Measurements from ENCODE around the gene STRIP1.

STRIP1 gene, protein sequence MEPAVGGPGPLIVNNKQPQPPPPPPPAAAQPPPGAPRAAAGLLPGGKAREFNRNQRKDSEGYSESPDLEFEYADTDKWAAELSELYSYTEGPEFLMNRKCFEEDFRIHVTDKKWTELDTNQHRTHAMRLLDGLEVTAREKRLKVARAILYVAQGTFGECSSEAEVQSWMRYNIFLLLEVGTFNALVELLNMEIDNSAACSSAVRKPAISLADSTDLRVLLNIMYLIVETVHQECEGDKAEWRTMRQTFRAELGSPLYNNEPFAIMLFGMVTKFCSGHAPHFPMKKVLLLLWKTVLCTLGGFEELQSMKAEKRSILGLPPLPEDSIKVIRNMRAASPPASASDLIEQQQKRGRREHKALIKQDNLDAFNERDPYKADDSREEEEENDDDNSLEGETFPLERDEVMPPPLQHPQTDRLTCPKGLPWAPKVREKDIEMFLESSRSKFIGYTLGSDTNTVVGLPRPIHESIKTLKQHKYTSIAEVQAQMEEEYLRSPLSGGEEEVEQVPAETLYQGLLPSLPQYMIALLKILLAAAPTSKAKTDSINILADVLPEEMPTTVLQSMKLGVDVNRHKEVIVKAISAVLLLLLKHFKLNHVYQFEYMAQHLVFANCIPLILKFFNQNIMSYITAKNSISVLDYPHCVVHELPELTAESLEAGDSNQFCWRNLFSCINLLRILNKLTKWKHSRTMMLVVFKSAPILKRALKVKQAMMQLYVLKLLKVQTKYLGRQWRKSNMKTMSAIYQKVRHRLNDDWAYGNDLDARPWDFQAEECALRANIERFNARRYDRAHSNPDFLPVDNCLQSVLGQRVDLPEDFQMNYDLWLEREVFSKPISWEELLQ

DNA sequence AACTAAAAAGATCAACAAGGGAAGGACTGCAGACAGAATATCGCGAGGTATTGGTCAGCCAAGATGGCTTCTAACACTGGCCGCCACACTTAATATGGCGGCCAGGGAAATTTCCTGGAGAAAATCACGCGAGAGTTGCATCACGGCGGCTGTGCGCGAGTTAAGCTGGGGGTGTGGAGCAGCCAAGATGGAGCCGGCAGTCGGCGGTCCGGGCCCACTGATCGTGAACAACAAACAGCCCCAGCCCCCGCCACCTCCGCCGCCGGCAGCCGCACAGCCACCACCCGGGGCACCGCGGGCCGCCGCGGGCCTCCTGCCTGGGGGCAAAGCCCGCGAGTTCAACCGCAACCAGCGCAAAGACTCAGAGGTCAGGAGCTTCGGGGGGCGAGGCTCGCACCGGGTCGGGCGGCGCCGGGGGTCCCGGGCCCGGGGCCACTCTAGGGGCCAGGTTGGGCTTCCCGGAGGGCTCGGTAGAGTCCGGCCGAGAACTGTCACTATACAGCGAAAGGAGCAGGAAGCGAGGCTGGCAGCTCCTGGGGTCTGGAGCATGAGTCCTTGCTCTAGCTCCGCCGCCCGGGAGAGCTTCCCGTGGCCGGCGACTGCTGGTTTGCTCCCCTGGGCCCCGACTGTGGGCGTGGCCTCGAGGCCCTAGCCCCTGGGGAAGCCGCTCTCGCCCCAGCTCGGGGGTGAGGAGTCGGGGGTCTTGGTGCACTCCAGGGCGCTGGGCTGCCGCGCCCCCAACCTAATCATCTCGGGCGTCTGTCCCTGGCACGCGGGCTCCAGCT lies at the start of gene STRIP1:
TSS of gene STRIP1 (plus strand) at position 174 of the 785 bp plus-strand sequence. CDS start at position 188, 14 bp downstream.
- DNase-seq: peak; percentile 97

DNA sequence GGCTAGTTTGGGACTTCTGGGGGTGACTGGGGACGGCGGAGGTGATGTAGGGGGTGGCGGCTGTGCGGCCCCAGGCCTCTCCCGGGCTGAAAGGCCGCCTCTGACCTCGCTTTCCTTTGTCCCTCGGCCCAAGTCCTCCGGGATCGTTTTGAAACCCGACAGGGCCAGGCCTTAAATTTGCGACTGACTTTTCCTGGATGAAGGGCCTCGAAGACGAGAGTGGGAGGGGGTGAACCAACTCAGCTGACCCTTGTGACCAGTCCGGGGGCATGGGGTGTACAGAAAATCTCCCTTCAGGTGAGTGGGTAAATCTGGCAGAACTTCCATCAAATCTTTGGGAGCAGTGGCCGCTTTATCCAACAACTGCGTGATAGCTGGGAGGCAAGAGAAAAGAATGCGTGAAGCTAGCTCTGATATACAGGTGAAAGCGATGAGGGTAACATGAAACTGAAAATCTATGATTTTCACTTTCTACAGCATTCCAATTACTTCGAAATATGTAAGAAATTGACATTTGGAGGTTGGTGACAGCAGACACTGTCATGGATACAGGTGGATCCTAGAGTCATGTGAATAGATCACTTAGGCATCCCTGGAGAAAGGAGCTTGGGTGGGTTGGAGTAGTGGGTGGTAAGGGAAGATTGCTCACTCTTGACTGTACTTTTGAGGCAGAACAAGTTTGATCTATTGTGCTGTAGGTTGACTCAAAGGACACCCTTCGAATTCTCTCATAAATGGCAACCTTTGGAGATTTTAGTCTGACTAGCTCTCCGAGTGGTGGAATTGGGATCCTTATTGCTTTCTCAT lies 49.0 kb upstream of the STRIP1 start:
- DNase-seq: no peak

DNA sequence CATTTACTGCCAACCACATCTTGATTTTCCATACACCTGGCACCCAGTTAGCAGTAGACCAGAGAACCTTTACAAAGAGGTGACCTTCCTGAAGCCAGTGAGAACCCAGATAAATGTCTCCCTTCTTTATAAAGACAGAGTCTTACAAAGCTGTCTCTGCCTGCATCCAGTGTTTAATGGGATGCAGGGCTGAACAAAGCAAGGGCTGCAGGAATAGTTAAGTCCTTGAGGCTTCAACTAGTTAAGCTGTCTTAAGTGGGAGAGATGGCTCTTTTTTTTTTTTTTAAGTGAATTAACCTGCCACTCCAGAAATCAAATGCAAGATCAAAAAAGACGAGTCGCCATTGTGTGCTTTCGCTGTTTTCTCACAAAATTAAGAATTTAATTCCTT lies 48.4 kb upstream of the STRIP1 start:
- no peak for DNase-seq

DNA sequence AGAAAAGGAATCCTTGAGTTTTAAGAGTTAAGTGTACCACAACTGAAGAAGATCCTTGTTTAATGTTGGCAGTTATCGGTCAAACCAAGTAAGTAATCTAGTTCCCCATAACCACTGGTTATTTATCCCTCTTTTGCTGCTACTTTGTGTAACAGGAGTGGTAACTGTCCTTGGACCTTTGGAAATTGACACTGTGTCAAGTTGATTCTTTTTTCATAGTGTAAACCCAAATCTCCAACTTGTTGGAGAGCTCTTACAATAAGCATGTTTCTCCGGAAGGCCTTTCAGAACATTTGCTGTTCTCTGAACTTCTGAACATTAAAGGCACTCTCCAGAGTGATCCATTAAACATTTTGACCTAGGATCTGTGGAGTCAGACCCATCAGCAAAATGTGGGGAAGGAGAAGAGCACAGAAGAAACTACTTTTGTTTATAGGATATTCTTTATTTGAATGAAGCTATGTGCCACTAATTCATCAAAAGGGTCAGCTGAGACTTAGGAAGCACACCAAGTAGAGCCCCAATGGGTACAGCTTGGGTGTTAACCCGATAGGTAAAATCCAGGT lies 46.0 kb upstream of the STRIP1 start:
- no peak for DNase-seq

DNA sequence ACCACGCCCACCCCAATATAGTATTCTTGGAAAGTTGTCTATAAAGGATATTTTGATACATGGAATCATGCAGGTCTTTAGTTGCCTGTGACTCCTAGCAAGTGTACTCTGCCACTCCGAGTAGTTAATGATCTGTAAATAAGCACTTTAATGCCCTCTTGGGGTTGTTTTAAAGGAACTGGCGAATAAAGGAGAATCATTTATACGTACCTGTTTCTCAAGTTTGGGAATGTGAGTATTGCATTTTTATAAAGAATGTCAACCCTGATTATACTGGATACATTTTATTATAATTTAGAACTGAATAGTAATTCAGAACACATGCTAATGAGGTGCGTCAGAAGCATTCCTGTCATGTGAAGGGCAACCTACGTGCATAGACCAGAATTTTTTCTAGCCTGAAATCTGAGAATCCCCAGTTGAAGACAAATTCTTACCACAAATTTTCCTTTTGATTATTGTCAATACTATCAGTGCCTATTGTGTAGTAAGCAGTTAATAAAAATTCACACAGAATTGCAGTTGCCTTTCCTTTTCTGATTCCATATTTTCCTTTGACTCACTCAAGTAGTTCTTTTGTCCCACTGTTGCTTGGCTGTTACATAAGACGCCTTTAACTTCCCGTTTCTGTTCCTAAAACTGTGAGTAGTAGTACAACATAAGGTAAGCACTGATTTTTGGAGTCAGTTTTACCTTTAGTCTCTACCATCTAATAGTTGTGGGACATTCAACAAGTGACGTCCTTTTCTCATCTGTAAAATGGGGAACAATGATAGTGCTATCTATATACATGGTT lies 44.7 kb upstream of the STRIP1 start:
- DNase-seq: no peak

DNA sequence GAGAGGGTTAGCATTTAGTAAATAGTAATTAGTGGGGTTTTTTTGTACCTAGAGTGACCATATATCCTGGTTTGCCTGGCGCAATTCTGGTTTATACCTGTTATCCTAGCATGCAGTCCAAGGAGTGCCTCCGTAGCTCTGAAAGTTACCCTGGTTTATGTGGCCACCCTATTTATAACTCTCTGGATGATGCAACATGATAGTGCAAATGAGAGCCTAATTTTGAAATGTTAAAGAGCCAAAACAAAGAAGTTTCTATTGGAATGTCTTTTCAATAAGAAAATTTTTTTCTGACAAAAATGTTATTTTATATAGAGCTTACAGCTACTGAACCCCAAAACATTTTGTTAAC lies 44.1 kb upstream of the STRIP1 start:
- DNase-seq: no peak

DNA sequence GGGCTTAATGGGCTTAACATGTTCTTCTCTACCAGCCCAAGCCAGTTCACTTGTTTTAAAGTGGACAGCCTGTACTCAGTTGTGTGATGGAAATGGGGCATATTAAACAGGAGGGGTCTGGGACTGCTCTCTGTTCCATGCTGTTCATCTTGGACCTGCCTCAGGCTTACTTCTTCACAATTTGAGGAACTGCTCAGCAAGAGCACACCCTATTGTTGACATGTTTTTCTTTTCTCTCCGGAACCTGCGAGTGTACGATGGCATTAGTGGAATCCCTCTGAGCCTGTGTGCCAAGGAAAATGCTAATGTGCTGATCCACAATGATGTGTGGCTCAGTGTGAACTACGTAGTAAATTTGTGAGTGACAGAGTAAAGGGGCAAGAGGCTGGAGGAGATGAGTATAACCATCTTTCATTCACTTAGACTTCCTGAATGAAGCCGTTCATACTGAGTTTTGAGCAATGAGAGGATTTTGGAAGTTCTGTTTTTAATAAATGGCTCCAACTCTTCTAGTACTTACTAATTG lies 43.0 kb upstream of the STRIP1 start:
- DNase-seq: no peak

DNA sequence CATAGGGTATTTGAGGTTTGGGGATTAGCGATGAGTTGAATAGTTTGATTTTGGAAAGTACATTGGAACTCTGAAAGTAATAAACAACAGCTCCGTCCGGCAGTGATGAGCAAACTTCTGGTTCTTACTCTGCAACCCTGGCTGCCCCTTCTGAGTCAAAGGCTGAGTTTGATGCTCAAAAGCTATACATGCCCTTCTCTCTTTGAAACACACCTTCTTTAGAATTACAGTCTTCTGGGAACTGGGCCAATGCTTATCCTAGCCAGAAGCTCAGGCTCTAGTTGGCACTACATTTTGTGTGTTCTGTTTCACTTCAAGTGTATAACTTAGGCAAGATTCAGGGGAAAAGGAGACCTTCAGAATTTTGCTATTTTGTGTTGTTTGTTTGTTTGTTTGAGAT lies 40.5 kb upstream of the STRIP1 start:
- DNase-seq: no peak

DNA sequence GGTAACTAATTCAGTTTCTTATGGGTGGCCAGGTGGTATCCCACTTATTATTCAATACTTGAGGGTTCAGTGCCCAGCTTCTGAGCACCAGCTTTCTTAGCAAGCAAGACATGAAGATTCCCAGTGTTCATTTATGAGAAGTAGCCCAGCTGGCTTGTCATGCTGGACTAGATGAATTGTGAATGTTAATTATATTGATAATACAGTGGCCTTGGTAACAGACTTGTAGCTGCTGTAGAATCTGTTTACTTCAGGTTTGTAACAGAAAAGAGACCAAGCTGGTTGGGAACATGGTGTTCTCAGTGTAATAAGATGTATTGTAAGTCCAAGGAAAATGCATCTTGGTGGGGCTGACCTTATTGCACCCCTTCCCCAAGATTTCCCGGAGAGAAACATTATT lies 39.8 kb upstream of the STRIP1 start:
- no peak for DNase-seq

DNA sequence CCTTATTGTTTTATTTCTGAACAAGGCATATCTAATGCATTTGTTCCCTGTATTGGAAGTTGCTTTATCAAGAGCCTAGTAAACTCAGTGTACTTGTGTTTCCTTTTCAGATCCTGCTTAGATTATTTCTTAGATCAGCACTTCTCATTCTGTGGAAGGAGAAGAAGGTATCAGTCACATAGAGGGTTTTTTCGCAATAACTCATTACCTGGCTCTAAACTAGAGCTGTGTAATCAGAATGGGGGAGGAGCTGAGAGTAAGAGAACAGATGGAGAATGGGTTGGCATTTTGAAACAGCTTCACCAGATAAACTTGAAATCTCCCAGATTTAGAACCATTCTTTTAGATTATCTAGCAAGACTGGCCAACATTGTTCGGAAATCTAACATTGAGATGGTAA lies 38.9 kb upstream of the STRIP1 start:
- no peak for DNase-seq

DNA sequence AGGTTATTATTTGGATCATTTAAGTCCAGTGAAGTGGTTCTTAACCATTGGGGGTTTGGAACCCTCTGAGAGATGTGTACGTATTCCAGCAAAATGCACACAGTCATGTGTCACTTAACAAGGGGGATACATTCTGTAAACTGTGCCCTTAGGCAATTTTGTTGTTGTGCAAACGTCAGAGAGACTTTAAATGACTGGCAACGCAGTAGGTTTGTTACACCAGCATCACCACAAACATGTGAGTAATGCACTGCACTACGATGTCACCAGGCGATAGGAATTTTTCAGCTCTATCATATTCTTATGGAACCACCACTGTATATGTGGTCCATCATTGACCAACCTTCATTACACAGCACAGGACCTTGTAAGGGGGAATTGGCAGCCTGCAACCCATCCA lies 37.9 kb upstream of the STRIP1 start:
- DNase-seq: no peak

DNA sequence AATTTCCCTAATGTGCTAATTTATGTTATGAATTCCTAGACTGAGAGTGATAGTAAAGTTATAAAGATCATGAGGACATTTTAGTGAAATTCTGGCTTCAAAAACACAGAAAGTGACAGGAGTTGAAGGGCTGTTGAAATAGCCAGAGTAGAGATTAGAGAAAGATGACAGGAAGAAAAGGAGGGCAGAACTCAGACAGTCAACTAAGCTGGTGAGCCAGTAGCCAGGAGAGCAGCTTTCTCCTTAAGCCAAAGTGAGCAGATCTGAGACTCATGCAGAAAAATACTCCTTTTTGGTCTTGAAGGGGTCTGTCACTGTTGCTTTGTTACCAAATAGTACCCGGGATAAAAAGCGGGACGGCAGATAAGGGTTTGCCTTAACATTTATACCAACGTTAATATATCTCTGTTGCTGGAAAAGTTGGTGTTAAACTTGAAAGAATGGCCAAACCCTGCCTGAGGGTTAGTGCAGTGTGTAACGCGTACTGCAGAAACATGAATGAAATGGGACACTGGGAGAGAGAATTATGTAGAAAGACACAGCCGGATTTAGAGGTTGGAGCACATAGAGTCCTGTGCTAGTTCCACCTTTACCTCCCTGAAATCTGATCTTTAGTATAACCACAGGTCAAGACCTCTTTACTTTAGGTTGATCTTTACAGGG lies 37.1 kb upstream of the STRIP1 start:
- DNase-seq: no peak

DNA sequence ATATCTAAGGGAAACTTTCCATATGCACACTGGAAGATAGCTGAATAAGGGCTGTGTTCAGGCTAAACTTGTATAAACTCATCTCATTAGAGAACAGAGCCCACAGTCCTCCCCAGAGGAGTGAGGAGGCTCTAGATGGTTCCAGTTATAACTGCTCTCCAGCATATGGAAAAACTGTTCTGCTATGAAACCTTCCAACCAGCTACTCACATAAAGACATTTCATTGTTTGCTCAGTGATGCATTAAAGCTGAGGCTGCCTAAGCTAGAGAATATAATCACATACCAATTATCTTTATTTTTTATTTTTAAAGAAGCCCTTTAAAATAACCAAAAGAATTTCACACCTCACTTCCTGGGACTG lies 36.6 kb upstream of the STRIP1 start:
- no peak for DNase-seq

DNA sequence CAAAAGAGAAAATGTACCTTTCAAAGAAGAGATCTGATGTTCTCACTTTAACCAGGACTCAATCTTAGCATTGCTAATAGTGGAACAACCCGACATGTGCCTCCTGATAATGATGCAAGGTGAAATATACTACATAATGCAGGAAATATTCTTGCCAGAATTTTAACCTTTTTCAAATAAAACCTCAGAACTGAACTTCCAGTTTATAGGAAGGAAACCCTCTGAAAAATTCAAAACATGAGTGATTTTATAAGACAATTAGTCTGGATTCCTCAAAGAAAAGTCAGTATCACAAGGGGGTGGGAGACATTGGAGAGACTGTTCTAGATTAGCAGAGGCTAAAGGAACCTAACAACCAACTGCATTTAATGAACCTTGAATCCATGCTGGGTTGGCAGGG lies 31.7 kb upstream of the STRIP1 start:
- no peak for DNase-seq

DNA sequence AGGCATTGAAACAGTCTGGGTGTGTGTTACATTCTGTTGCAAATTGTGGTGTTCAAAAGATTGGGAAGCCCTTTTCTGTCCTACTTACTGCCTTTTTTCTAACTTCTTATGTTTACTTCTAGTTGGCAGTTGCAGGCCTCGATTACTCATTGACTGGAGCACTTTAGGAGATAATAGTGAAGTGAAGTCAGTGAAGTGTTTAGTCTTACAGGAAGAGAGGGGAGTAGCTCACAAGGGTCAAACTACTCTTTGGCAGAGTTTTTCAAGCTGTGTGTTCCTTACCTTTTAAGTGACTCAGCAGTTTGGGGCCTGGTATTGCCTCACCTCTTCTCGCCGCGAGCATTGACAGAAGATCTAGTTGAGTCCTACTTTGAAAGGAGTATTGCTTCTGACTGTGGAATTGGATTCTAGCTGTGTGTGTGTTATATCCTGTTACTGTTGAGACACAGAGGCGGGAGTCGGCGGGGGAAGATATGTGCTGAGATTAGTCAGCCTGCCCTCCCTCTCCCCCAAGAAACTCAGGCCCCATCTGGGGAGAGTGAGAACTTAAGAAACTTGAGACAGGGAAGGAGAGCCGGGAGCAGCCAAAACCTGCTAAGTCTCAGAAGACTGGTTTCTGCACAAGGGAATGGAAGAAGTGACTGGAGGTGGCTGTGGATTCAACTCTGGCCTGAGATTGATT lies 30.5 kb upstream of the STRIP1 start:
- peak; percentile 56 for DNase-seq

DNA sequence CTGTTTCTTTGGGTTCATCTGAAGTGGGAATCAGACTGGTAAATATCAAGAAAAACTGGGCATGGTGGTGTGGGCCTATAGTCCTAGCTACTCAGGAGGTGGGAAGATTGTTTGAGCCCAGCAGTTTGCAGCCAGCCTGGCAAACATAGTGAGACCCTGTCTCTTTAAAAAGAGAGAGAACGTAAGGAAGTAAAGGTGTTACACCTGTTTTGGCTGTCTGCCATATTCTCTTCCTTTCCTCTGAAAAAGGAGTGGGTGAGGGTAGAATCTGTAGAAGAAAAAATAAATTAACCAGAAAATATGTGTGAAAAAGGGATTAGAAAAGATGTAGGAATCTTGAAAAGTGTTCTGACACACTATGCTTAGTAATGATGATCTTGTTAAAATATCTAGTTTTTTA lies 29.8 kb upstream of the STRIP1 start:
- DNase-seq: no peak

DNA sequence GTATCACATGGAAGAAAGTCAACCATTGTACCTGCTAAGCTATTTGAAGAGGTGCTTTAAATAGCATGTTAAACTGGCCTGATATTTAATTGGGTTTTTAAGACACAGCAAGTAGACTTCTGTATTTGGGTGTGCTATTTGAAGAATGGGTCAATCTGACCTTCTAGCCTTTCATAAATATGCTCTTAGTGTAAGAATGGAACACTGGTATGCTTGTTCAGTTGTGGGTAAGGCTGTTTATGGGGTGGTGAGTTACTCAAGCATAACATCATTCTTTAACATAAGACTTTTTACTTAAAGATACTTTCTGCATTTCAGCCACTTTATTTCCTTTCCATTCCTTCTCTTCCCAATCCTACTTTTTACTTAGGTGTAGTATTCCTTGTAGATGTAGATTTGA lies 28.5 kb upstream of the STRIP1 start:
- no peak for DNase-seq

DNA sequence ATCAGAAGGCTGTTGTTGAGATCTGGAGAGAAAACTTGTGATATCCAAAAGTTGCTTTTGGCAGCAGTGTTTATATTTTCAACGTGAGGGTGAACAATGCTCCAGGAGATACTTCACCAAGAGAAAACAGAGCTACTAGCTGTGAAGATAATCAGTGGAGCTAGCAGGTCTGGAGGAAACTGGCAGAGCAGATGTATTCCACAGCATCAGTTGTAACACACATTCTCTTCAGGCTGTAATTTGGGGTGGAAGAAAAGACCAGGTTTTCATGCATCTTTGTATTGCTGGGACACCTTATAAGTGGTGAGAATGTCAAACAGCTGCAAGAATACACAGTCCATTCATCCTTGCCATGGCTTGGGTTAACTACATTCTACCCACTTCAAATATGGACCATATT lies 27.9 kb upstream of the STRIP1 start:
- DNase-seq: no peak

DNA sequence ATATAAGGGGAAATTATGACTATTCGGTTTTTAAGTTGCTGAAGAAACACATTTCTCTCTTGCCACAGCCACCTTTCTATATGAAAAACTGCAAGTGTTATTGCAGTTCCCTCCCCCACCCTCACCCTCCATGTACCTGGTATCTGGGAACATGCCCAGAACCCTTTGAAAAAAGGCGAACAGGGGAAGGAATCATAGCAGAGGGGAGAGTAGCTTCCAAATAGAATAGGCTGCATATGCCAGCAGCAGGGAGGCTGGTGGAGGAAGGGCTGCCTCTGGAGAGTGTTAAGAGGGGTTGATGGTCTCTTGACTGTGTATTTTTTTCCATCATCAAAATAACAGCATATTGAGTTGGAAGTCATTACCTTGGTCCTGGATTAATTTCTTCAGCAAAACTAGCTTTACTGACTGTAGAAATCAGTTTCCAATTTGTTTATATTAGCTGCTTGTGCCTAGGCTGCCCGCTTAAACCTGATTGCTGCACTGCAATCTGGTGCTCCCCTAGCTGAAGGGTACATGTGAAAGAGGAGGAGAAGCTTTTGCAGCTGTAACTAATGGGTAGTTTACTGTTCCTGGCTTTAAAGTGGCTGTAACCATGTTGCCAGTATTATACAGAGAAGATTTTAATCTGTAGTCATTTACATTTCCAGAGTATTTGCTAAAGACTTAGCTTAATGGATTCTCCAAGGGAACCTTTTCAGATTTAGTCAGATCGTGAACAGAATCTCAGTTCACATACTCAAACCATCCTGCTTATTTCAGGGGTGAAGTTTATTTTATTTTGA lies 27.2 kb upstream of the STRIP1 start:
- DNase-seq: no peak

All from femur (tissue), 1 donor.